WTC11 (cell line): ENCODE results near the gene PEAR1.

Experiments
- MXD4 ChIP-seq: fragments of 250-450 bp; sonication (Bioruptor Pico); IDR thresholded peaks from 2 replicates; pipeline ENCODE4 v1.8.0; 2021; ENCODE audit warnings: mild to moderate bottlenecking, moderate library complexity, borderline replicate concordance
- ZBTB21 ChIP-seq: sonication (generic); formaldehyde crosslinking; IDR thresholded peaks from 2 replicates; pipeline ENCODE4 v1.8.1; 2023; ENCODE audit warnings: mild to moderate bottlenecking, missing genetic modification reagents, borderline replicate concordance
- ZNF219 ChIP-seq: sonication (generic); formaldehyde crosslinking; IDR thresholded peaks from 2 replicates; pipeline ENCODE4 v1.8.0; 2023; ENCODE audit warnings: missing genetic modification reagents, mild to moderate bottlenecking, borderline replicate concordance
- ZNF263 ChIP-seq: sonication (generic); formaldehyde crosslinking; IDR thresholded peaks from 2 replicates; pipeline ENCODE4 v1.8.1; 2022; ENCODE audit warnings: low read depth, mild to moderate bottlenecking, moderate library complexity, missing genetic modification reagents
- TF ChIP-seq, protein P1 (sequence below): sonication (generic); formaldehyde crosslinking; IDR thresholded peaks from 2 replicates; pipeline ENCODE4 v1.8.1; 2022; ENCODE audit warnings: mild to moderate bottlenecking, missing genetic modification reagents, moderate library complexity, borderline replicate concordance
- TF ChIP-seq, protein P2 (sequence below): sonication (generic); formaldehyde crosslinking; IDR thresholded peaks from 2 replicates; pipeline ENCODE4 v1.8.1; 2023; ENCODE audit warnings: mild to moderate bottlenecking, missing genetic modification reagents
- TF ChIP-seq, protein P3 (sequence below): sonication (generic); formaldehyde crosslinking; IDR thresholded peaks from 2 replicates; pipeline ENCODE4 v1.8.1; 2023; ENCODE audit warnings: mild to moderate bottlenecking, missing genetic modification reagents, borderline replicate concordance
- TF ChIP-seq, protein P4 (sequence below): sonication (generic); formaldehyde crosslinking; IDR thresholded peaks from 2 replicates; pipeline ENCODE4 v1.8.0; 2022; ENCODE audit warnings: mild to moderate bottlenecking, missing genetic modification reagents
- TF ChIP-seq, protein P5 (sequence below): fragments of 200-600 bp; IDR thresholded peaks from 2 replicates; pipeline ENCODE4 v1.8.0; 2022; ENCODE audit warnings: antibody characterized with exemption
- TF ChIP-seq, protein P6 (sequence below): sonication (generic); formaldehyde crosslinking; IDR thresholded peaks from 2 replicates; pipeline ENCODE4 v1.8.1; 2022; ENCODE audit warnings: low read depth, missing genetic modification reagents, borderline replicate concordance

DNA sequence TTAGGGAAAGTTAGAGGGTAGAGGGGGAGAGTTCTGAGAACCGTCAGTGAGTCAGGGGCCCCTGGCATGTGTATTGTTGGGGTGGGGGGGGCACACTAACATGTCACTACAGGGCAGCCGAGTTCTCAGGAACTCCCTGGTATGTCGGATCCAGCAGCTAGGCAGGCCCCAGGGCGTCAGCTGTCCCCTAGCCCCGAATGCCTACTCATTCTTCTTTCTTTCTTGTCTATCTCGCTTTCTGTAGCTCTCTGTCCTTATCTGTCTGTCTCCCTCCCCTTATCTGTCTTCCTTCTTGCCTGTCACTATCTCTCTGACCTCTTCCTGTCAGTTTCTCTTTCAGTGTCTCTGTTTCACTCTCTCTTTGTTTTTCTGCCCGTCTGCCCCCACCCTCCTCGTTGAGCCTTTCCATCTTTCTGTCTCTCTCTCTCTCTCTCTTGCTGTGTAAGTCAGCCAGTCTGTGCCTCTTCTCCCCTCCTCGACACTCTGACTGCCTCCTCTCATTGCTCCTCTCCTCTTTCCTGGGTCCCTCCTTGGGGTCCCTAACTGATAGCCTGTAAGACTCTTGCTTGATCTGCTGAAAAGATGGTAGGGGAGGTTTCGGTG is 30.4 kb upstream of the PEAR1 start:
- no peak for TF ChIP-seq ZNF263 (CRISPR knock-in tag)
- TF ChIP-seq, protein P1, sequence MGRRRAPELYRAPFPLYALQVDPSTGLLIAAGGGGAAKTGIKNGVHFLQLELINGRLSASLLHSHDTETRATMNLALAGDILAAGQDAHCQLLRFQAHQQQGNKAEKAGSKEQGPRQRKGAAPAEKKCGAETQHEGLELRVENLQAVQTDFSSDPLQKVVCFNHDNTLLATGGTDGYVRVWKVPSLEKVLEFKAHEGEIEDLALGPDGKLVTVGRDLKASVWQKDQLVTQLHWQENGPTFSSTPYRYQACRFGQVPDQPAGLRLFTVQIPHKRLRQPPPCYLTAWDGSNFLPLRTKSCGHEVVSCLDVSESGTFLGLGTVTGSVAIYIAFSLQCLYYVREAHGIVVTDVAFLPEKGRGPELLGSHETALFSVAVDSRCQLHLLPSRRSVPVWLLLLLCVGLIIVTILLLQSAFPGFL (CRISPR knock-in tag) = no peak
- TF ChIP-seq, protein P2, sequence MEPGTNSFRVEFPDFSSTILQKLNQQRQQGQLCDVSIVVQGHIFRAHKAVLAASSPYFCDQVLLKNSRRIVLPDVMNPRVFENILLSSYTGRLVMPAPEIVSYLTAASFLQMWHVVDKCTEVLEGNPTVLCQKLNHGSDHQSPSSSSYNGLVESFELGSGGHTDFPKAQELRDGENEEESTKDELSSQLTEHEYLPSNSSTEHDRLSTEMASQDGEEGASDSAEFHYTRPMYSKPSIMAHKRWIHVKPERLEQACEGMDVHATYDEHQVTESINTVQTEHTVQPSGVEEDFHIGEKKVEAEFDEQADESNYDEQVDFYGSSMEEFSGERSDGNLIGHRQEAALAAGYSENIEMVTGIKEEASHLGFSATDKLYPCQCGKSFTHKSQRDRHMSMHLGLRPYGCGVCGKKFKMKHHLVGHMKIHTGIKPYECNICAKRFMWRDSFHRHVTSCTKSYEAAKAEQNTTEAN = no peak
- TF ChIP-seq, protein P3, sequence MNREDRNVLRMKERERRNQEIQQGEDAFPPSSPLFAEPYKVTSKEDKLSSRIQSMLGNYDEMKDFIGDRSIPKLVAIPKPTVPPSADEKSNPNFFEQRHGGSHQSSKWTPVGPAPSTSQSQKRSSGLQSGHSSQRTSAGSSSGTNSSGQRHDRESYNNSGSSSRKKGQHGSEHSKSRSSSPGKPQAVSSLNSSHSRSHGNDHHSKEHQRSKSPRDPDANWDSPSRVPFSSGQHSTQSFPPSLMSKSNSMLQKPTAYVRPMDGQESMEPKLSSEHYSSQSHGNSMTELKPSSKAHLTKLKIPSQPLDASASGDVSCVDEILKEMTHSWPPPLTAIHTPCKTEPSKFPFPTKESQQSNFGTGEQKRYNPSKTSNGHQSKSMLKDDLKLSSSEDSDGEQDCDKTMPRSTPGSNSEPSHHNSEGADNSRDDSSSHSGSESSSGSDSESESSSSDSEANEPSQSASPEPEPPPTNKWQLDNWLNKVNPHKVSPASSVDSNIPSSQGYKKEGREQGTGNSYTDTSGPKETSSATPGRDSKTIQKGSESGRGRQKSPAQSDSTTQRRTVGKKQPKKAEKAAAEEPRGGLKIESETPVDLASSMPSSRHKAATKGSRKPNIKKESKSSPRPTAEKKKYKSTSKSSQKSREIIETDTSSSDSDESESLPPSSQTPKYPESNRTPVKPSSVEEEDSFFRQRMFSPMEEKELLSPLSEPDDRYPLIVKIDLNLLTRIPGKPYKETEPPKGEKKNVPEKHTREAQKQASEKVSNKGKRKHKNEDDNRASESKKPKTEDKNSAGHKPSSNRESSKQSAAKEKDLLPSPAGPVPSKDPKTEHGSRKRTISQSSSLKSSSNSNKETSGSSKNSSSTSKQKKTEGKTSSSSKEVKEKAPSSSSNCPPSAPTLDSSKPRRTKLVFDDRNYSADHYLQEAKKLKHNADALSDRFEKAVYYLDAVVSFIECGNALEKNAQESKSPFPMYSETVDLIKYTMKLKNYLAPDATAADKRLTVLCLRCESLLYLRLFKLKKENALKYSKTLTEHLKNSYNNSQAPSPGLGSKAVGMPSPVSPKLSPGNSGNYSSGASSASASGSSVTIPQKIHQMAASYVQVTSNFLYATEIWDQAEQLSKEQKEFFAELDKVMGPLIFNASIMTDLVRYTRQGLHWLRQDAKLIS (CRISPR knock-in tag) = no peak
- no peak for TF ChIP-seq MXD4 (CRISPR knock-in tag)
- TF ChIP-seq, protein P4, sequence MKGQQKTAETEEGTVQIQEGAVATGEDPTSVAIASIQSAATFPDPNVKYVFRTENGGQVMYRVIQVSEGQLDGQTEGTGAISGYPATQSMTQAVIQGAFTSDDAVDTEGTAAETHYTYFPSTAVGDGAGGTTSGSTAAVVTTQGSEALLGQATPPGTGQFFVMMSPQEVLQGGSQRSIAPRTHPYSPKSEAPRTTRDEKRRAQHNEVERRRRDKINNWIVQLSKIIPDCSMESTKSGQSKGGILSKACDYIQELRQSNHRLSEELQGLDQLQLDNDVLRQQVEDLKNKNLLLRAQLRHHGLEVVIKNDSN (CRISPR knock-in tag) = no peak
- TF ChIP-seq, protein P5, sequence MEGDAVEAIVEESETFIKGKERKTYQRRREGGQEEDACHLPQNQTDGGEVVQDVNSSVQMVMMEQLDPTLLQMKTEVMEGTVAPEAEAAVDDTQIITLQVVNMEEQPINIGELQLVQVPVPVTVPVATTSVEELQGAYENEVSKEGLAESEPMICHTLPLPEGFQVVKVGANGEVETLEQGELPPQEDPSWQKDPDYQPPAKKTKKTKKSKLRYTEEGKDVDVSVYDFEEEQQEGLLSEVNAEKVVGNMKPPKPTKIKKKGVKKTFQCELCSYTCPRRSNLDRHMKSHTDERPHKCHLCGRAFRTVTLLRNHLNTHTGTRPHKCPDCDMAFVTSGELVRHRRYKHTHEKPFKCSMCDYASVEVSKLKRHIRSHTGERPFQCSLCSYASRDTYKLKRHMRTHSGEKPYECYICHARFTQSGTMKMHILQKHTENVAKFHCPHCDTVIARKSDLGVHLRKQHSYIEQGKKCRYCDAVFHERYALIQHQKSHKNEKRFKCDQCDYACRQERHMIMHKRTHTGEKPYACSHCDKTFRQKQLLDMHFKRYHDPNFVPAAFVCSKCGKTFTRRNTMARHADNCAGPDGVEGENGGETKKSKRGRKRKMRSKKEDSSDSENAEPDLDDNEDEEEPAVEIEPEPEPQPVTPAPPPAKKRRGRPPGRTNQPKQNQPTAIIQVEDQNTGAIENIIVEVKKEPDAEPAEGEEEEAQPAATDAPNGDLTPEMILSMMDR = no peak
- no peak for TF ChIP-seq ZNF219 (CRISPR knock-in tag)
- TF ChIP-seq ZBTB21 (CRISPR knock-in tag) = no peak
- TF ChIP-seq, protein P6, sequence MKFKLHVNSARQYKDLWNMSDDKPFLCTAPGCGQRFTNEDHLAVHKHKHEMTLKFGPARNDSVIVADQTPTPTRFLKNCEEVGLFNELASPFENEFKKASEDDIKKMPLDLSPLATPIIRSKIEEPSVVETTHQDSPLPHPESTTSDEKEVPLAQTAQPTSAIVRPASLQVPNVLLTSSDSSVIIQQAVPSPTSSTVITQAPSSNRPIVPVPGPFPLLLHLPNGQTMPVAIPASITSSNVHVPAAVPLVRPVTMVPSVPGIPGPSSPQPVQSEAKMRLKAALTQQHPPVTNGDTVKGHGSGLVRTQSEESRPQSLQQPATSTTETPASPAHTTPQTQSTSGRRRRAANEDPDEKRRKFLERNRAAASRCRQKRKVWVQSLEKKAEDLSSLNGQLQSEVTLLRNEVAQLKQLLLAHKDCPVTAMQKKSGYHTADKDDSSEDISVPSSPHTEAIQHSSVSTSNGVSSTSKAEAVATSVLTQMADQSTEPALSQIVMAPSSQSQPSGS = no peak
